Measurements from ENCODE around the gene P2RX2.

Gene P2RX2

GRCh38 chr12:132572801-132573760, 45.5 kb upstream of the P2RX2 start:
- DNase-seq (ENCODE audit: low read depth), result no peak
- no peak overlapping the region for H3K4me3 ChIP-seq (ENCODE audit: low read length)
- no peak for TF ChIP-seq CTCF (conservative IDR thresholded peaks at IDR 0.05; ENCODE audit: low read depth, low read length)

- no peak overlapping the region for H3K4me3 ChIP-seq (ENCODE audit: low read length)
- no peak for TF ChIP-seq CTCF (conservative IDR thresholded peaks at IDR 0.05; ENCODE audit: low read depth, low read length)
- no peak for DNase-seq (ENCODE audit: low read depth)
Measured at GRCh38 chr12:132574271-132574996, 44.1 kb upstream of the P2RX2 start.

GRCh38 chr12:132575661-132576060, 42.9 kb upstream of the P2RX2 start:
- no peak overlapping the region for H3K4me3 ChIP-seq (ENCODE audit: low read length)
- no peak for TF ChIP-seq CTCF (conservative IDR thresholded peaks at IDR 0.05; ENCODE audit: low read depth, low read length)
- no peak for DNase-seq (ENCODE audit: low read depth)

- no peak for TF ChIP-seq CTCF (conservative IDR thresholded peaks at IDR 0.05; ENCODE audit: low read depth, low read length)
- no peak for DNase-seq (ENCODE audit: low read depth)
Measured at GRCh38 chr12:132576701-132577100, 41.9 kb upstream of the P2RX2 start.

GRCh38 chr12:132577191-132577920, 41.2 kb upstream of the P2RX2 start:
- DNase-seq (ENCODE audit: low read depth), result no peak
- no peak for TF ChIP-seq CTCF (conservative IDR thresholded peaks at IDR 0.05; ENCODE audit: low read depth, low read length)
- no peak overlapping the region for H3K4me3 ChIP-seq (ENCODE audit: low read length)

More at GRCh38 chr12:132576701-132577100, 41.9 kb upstream of the P2RX2 start:
- H3K4me3 ChIP-seq (ENCODE audit: low read length), result no peak overlapping the region

GRCh38 chr12:132578118-132578517, 40.5 kb upstream of the P2RX2 start:
- H3K4me3 ChIP-seq (ENCODE audit: low read length), result no peak overlapping the region
- DNase-seq (ENCODE audit: low read depth), result no peak
- no peak for TF ChIP-seq CTCF (conservative IDR thresholded peaks at IDR 0.05; ENCODE audit: low read depth, low read length)
